GM13977 (cell line): ENCODE data around the gene KCNIP1.
"Not testable (repeated sequence)": the region's sequence is repeated elsewhere in the genome, so short reads cannot be mapped to it uniquely, and the experiment has no call there.

Experiments used
- DNase-seq: peaks from one replicate; pipeline ENCODE4 v3.0.0; 2012; ENCODE audit warnings: low spot score
- CTCF ChIP-seq: IDR thresholded peaks from 2 replicates; pipeline ENCODE4 v1.5.1; 2012; ENCODE audit warnings: mild to moderate bottlenecking, control low read depth; ENCODE audit not compliant: insufficient read depth; ENCODE audit errors: extremely low read depth, missing control alignments
- in situ Hi-C: fragments of 300-500 bp; cut with MboI; formaldehyde crosslinking; loops from one replicate; pipeline ENCODE4 v1.12.0; 2022; ENCODE audit warnings: low sequenced_read_pairs, low pct_unique_long_range_greater_than_20kb, mixed read lengths, inconsistent platforms; ENCODE audit not compliant: unreplicated experiment

Gene KCNIP1

GRCh38 chr5:170748951-170749471, 245.2 kb downstream of the KCNIP1 start:
- no peak for TF ChIP-seq CTCF
- in situ Hi-C loops = loop anchor here (25.0 kb wide), 1 partner anchor 588 kb away; no protein-coding TSS in a partner anchor
- DNase-seq = no peak

GRCh38 chr5:170749911-170750431, 246.2 kb downstream of the KCNIP1 start:
- no peak for DNase-seq
- in situ Hi-C loops = loop anchor here (25.0 kb wide), 1 partner anchor 587 kb away; no protein-coding TSS in a partner anchor
- TF ChIP-seq CTCF = no peak

- DNase-seq = no peak
- in situ Hi-C loops = no loop called here
Measured at GRCh38 chr5:170750791-170751190, 247.0 kb downstream of the KCNIP1 start.

GRCh38 chr5:170751631-170752030, 247.8 kb downstream of the KCNIP1 start:
- TF ChIP-seq CTCF = no peak
- no peak for DNase-seq
- in situ Hi-C loops = no loop called here

More at GRCh38 chr5:170750791-170751190, 247.0 kb downstream of the KCNIP1 start:
- no peak for TF ChIP-seq CTCF

GRCh38 chr5:170752257-170753215, 248.7 kb downstream of the KCNIP1 start:
- DNase-seq = no peak
- TF ChIP-seq CTCF = no peak
- in situ Hi-C loops = no loop called here

- in situ Hi-C loops = no loop called here
- DNase-seq = no peak
- TF ChIP-seq CTCF = no peak
Measured at GRCh38 chr5:170753311-170753710, 249.5 kb downstream of the KCNIP1 start.

GRCh38 chr5:170754508-170754907, 250.7 kb downstream of the KCNIP1 start:
- in situ Hi-C loops, DNase-seq: not testable (repeated sequence)
